ENCODE results near the gene FHDC1.

Gene FHDC1

GRCh38 chr4:152917543-152918395, 18.4 kb upstream of the FHDC1 start:
- Histone ChIP-seq H3K36me3 (ENCODE audit: control insufficient read depth, insufficient read depth, low read length) (no peaks in the 10 kb centered on the region), H3K4me3 (replicated peaks; ENCODE audit: low read depth, low read length) (no peak overlapping the region), H3K27me3 (replicated peaks; ENCODE audit: control insufficient read depth, insufficient read depth, low read length) (no peaks in the 10 kb centered on the region)
- DNase-seq (ENCODE audit: extremely low read depth, insufficient read length), result no peak
- no peak for TF ChIP-seq CTCF (IDR thresholded peaks at IDR 0.05; ENCODE audit: insufficient read depth, low read length, poor library complexity, severe bottlenecking)

- H3K4me3 ChIP-seq (replicated peaks; ENCODE audit: low read depth, low read length), result no peak overlapping the region
- H3K36me3 ChIP-seq (ENCODE audit: control insufficient read depth, insufficient read depth, low read length), result no peaks in the 10 kb centered on the region
- no peaks in the 10 kb centered on the region for H3K27me3 ChIP-seq (replicated peaks; ENCODE audit: control insufficient read depth, insufficient read depth, low read length)
- no peak for DNase-seq (ENCODE audit: extremely low read depth, insufficient read length)
- TF ChIP-seq CTCF (IDR thresholded peaks at IDR 0.05; ENCODE audit: insufficient read depth, low read length, poor library complexity, severe bottlenecking), result no peak
Measured at GRCh38 chr4:152919826-152920225, 16.3 kb upstream of the FHDC1 start.

GRCh38 chr4:152920768-152921167, 15.4 kb upstream of the FHDC1 start:
- no peaks in the 10 kb centered on the region for H3K36me3 ChIP-seq (ENCODE audit: control insufficient read depth, insufficient read depth, low read length)
- DNase-seq (ENCODE audit: extremely low read depth, insufficient read length), result no peak
- H3K4me3 ChIP-seq (replicated peaks; ENCODE audit: low read depth, low read length), result no peak overlapping the region
- no peaks in the 10 kb centered on the region for H3K27me3 ChIP-seq (replicated peaks; ENCODE audit: control insufficient read depth, insufficient read depth, low read length)
- TF ChIP-seq CTCF (IDR thresholded peaks at IDR 0.05; ENCODE audit: insufficient read depth, low read length, poor library complexity, severe bottlenecking), result no peak

GRCh38 chr4:152921284-152921683, 14.8 kb upstream of the FHDC1 start:
- Histone ChIP-seq H3K36me3 (ENCODE audit: control insufficient read depth, insufficient read depth, low read length) (no peaks in the 10 kb centered on the region), H3K27me3 (replicated peaks; ENCODE audit: control insufficient read depth, insufficient read depth, low read length) (no peaks in the 10 kb centered on the region), H3K4me3 (replicated peaks; ENCODE audit: low read depth, low read length) (no peak overlapping the region)
- DNase-seq (ENCODE audit: extremely low read depth, insufficient read length), result no peak
- TF ChIP-seq CTCF (IDR thresholded peaks at IDR 0.05; ENCODE audit: insufficient read depth, low read length, poor library complexity, severe bottlenecking), result no peak

GRCh38 chr4:152925851-152926250, 10.3 kb upstream of the FHDC1 start:
- no peaks in the 10 kb centered on the region for H3K27me3 ChIP-seq (replicated peaks; ENCODE audit: control insufficient read depth, insufficient read depth, low read length)
- TF ChIP-seq CTCF (IDR thresholded peaks at IDR 0.05; ENCODE audit: insufficient read depth, low read length, poor library complexity, severe bottlenecking), result no peak
- H3K4me3 ChIP-seq (replicated peaks; ENCODE audit: low read depth, low read length), result no peak overlapping the region
- no peak for DNase-seq (ENCODE audit: extremely low read depth, insufficient read length)
- no peaks in the 10 kb centered on the region for H3K36me3 ChIP-seq (ENCODE audit: control insufficient read depth, insufficient read depth, low read length)

Measured in GM06990 (cell line).